Measurements from ENCODE around the gene MBOAT1.

MBOAT1 gene

DNA sequence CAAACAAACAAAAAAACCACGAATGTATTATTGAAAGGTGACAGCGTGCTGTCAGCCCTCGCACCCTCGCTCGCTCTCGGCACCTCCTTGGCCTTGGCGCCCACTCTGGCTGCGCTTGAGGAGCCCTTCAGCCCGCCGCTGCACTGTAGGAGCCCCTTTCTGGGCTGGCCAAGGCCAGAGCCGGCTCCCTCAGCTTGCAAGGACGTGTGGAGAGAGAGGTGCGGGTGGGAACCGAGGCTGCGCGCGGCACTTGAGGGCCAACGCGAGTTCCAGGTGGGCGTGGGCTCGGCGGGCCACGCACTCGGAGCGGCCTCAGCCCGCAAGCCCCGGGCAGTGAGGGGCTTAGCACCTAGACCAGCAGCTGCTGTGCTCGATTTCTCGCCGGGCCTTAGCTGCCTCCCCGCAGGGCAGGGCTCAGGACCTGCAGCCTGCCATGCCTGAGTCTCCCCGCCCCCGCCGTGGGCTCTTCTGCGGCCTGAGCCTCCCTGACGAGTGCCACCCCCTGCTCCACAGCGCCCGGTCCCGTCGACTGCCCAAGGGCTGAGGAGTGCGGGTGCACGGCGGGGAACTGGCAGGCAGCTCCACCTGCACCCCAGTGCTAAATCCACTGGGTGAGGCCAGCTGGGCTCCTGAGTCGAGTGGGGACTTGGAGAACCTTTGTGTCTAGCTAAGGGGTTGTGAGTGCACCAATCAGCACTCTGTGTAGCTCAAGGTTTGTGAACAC is 20.9 kb upstream of the MBOAT1 start:
- DNase-seq (ENCODE audit: low read depth in 2 of 2), result no peak

DNA sequence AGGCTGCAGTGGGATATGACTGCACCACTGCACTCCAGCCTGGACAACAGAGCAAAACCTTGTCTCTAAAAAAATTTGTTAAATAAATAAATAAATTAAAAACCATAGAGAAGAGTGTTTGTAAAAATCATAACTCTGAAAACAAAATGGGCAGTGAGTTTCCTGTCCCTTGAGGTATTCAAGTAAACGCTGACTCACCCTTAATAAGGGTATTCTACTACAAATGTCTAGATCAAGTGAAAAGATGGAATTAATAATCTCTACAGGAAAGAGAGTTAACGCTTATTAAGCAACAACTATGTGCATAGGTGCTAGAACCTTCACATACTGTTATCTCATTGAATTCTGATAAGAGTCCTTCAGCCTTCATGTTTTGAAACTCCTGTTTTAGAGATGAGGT is 19.9 kb upstream of the MBOAT1 start:
- DNase-seq (ENCODE audit: low read depth in 2 of 2), result no peak

DNA sequence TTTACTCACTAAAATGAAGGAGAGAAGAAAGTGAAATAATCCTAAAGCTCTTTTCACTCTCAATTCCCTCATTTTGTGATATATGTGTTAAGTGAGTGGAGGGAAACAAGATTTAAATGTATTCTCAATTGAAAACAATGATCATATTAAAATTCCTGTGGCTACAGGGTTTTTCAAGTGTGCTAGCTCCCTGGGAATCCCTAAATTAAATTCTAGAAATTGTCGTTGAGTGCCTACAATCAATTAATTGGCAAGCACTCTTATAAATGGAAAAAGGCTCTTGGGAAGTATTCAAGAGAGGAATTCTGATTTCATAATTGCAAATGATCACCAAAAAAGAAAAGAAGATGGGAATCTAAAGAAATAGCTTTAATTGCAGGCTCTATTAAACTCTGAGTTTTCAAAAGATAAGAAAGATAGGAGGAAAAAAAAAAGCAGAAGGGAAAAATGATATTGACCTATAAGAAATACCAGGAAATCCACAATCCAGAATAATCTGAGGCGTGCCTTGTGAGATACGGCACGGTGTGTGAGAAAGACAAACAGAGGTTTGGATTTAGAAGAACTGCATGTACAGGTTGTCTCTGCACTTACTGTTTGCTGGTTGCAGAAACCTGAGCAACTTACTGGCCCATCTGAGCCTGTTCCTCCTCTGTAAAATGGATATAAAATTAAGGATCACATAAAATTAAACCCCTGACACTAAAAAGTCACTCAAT is 18.3 kb upstream of the MBOAT1 start:
- DNase-seq (ENCODE audit: low read depth in 2 of 2), result no peak

DNA sequence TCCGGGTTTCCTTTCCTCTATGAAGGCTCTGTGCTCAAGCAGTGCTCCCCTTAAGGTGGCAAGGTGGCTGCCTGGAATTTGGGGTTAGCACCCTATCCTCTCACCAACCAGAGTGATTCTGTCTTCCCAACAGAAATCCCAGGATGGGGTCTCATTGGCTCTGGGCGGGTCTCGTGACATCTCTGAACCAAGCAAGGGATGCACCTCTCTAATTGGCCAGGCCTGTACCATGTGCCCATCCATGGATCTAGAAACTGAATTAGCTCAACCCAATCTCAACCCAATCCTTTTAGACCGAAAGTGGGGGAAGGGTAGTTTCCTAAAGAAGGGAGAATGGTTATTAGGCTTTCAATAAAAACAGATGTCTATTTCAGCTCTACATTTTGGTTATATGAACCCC is 17.6 kb upstream of the MBOAT1 start:
- DNase-seq (ENCODE audit: low read depth in 2 of 2), result no peak

DNA sequence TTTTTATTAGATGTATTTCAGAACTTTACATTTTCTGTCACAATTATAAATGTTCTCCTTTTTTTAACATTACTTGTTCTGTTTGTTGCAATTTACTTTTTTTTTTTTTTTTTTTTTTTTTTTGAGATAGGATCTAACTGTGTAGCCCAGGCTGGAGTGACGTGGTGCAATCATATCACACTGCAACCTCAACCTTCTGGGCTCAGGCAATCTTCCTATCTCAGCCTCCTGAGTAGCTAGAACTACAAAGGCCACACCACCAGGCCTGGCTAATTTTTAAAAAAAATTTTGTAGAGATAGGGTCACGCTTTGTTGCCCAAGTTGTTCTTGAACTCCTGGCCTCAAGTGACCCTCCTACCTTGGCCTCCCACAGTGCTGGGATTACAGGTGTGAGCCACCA is 15.1 kb upstream of the MBOAT1 start:
- DNase-seq (ENCODE audit: low read depth in 2 of 2), result no peak

DNA sequence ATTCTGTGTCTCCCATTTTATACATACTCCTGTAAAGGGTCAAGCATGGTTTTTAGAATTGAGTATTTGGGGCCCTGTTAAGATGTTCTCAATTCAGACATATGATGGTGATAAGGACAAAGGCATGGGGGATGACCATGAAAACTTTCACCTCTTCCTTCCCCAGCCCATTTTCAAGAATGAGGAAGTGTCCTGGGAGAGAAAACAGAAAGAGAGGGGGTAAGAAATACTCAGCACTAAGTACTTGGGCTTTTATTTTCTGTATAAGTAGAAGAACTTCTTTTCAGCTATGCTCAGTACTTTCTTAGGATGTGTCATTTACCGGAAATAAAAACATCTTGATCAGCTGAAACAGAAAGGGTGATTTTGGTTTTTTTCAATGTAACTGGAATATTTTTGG is 10.9 kb upstream of the MBOAT1 start:
- no peak for DNase-seq (ENCODE audit: low read depth in 2 of 2)

DNA sequence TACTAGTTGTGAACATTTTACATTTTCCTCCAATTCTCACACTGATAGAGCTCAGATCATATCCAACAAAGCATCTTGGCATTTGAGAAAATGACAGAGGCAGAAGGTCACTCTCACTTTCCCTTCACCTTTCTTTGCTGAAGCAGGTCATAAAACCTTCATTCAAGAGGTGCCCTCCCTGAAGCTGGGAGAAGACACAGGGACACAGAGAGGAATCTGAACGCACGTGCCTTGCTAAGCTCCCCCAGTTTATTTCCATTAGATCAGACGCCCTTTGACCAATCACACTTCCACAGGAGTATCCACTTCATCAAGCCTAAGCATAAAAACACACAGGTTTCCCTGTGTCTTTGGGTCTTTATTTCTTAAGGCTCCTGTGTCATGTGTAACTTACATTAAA is 9.2 kb upstream of the MBOAT1 start:
- DNase-seq (ENCODE audit: low read depth in 2 of 2), result no peak

DNA sequence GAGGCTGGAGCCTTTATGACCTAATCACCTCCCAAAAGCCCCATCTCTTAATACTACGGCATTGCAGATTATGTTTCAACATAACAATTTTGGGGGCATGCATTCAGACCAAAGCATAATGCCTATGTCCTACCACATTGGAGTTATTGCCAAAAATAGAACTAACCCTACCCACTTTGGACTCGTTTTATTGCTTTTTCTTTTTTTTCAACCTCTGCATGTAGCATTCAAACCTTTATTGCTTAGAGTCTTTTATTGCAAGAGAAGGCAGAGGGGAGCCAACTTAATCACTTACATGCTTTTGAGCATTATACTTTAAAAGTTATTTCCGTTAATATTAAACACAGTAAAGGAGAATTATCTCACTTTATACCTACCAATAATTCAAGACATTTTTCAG is 8.1 kb upstream of the MBOAT1 start:
- DNase-seq (ENCODE audit: low read depth in 2 of 2), result no peak

DNA sequence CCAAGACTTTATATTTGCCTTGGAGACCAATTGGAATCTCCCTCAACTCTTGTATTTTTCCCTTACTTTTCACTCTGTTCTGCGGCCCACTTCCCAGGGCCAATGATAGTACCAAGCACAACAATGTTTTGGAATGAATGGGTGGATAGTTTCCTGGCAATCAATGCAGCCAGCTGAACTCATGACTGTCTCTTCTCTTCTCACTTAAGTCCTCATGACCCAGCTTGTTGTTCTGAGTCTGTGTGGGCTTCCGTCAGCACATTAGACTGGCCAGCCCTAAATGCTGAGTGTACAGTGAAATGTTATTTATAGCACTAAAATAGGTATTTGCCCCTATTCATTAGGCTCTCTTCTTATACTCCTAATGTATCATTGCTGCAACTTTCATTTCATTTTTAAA is 5.6 kb upstream of the MBOAT1 start:
- no peak for DNase-seq (ENCODE audit: low read depth in 2 of 2)

DNA sequence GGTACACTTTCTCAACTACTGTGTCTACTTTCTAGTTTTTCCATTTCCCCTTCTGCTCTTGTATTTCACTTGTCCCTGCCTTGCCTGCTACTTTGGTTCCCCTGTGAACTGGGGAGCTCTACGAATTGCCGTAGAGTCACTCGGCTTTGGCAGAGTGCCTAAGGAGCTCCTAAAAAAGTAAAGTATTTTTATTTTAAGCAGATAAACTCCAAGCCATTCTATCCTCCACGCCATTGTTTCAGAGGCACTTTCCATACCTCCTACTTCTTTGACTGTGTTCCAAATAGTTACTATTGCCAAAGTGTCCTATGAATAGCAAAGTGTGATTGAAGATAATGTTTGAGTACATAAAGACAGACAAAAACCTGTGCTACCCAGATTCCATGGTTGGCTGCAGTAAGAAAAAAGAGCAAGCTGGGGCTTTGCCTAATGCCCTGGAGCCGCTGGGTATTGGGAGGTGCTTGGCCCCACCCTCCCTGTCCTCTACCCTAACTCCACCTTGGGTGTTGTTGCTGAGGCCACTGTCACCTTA is 5.1 kb upstream of the MBOAT1 start:
- no peak for DNase-seq (ENCODE audit: low read depth in 2 of 2)

DNA sequence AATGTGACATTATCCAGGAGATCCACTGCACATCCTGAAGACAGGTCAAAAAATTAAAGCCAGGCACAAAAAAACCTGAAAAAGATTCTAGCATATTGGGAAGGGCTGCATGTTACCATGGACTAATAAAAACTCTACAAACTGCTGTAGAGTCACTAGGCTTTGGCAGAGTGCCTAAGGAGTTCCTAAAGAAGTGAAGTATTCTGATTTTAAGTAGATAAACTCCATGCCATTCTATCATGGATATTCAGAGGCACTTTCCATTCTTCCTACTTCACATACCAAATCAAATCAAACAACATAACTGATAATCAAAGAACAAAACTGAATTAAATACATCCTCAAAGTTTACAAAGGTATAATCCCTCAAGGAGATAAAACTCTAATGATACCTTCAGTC is 3.0 kb upstream of the MBOAT1 start:
- no peak for DNase-seq (ENCODE audit: low read depth in 2 of 2)

DNA sequence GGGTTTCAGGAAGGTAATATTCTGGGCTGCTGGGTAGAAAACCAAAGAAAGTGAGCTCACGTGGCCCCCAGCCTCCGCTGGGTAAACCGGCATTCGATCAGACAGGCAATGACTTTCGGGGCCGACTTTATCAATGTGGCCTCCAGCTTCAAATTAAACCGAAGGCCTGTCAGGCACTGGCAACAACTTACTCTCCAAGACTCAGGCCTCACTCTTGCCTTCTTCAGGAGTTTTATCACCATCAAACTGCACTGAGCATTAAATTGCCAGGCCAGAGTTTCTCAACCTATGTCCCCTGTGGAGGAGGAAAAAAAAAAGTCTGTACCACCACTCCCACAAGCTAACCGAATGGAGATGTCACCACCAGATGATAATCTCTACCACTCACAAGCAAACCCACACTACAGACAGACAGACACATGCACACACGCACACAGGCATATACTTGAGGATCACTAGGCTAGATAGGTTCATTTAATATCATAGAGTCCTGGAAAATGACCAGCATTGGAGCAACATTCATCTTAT is 1.1 kb upstream of the MBOAT1 start:
- DNase-seq (ENCODE audit: low read depth in 2 of 2), result no peak

DNA sequence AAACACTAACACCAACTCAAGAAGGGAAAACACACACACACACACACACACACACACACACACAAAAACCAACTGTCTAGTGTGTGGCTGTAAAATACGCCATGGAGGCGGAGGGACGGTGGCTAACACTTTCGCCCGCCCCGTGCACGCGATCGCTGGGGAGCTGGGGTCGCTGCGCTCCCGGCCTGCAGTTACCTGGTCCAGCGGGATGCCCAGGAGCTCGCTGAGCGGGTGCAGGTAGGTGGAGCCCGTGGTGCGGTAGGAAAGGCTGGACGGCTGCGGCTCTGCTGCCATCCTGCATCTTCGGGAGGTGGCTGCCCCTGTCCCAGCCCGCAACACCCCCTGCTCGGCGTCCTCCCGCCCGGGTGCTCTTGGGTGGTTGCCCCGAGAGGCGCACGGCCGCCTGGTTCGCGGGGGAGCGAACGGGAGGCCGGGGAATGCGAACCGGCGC is 303 bp downstream of the MBOAT1 start:
- no peak for DNase-seq (ENCODE audit: low read depth in 2 of 2)

DNA sequence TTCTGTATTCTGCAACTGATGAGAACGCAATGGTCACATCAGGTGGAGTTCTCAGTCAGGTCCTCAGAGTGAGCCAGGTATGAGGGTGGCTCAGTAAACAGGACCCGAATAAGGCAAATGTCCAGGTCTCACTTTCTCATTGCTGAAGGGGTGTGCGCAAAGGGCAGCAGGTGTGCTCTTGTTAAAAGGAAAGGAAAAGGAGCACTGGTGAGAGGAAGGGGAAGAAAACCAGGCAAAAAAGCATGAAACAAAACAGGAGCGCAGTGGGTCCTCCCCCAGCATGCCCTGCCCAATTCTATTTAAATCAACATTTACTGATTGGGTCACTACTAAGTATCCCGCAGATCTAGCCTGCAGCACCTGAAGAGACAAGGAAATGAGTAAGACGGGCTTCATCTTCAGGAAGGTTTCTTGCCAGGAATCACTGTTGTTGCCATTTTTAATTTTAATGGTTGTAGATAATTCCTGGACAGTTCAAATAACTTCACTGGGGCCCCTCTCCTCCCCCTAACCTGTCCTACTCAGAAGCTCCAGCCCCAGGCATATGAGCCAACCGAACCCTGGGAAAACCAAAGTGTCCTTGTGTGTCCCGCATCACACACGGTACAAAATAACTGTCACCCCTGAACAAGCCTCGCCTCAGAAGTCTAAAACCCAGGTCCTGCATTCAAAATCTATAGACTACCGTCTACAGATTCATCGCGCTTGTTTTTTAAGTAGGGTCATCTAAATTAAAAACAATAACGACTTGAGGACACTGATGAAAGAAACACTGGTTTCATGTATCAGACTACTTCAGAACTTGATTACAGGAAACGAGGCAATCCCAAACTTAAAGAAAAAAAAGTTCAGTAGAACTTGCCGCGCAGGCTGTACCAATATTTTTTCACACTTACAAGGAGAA is 980 bp downstream of the MBOAT1 start:
- no peak for DNase-seq (ENCODE audit: low read depth in 2 of 2)

DNA sequence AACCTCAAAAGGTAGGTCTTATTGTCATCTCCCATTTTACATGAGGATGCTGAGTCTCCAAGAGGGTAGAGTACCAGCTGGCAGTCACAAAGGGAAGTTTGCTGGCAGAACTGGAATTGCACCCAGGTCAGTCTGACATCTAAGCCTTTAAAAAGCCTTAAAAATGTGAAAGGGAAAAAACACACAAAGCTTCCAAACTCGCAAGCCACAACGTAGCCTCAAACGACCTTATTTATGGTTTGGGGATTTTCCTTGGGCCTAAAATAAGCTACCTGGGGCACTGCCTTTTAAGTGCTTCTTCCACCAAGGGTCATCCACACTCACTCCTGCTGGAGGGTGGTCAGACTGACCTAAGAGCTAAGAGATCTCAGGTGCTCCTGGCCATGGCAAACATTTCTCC is 2.1 kb downstream of the MBOAT1 start:
- DNase-seq (ENCODE audit: low read depth in 2 of 2), result no peak

DNA sequence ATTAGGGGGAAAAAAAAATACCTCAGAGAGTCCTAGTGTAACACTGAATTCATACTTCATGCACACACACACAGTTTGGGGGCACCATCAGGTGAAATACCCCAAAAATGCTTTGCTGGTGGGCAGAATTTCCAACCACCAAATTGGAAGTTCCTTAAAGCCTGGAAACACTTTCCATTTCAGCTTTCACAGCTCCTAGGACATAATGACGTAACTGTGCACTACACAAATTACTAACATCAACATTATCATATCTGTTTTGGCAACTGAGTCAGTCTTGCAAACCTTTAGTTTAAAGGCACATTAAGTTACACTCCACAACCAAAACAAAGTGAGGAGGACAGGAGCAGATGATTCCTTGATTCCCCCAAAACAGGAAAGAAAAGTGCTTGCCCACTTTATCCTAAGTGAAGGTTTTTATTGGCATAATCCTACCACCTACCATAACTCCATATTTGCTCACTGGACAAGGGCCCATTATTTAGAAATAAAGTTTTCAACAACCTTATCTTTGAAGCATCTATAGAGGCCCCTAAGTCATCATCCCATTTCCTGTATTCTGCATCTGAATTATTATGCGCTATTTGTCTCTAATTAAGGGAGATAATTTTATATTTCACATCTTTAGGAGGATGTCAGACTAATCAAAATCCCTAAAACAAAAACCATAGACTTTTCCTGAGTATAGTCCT is 3.4 kb downstream of the MBOAT1 start:
- no peak for DNase-seq (ENCODE audit: low read depth in 2 of 2)

DNA sequence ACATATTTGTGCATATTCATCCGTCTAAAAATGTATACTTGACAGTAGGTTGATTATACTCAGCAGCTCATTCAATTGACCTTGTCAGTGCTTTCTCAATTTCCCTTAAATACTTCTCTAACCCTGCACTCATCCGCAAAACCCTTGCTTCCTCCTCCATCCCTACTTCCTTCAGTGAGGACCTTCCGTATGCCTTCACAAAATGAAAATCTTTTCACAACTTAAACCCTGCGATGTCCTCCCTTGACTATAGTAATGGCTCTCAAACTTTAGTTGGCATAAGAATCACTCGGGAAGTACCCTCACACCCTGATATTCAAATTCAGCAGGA is 5.2 kb downstream of the MBOAT1 start:
- no peak for DNase-seq (ENCODE audit: low read depth in 2 of 2)

DNA sequence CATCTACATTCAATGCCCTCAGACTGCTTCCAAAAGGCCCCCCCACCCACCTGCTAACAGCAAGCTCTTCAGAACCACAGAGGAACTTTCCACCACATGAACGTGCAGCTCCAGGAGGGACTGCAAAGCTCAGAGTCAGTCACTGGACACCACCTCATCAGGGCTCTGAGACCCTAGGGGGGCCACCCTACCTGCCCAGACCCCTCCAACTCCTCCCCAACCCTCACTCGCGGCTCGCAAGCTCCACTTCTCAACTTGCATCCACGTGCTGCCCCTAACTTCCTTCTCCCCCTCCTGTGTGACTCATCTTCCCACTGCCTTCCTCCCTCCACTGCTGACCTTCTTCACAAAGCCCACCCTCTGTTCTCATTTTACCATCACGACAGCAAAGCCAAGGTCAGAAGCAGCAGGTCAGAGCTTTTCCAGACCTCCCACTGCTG is 6.5 kb downstream of the MBOAT1 start:
- DNase-seq (ENCODE audit: low read depth in 2 of 2), result no peak

DNA sequence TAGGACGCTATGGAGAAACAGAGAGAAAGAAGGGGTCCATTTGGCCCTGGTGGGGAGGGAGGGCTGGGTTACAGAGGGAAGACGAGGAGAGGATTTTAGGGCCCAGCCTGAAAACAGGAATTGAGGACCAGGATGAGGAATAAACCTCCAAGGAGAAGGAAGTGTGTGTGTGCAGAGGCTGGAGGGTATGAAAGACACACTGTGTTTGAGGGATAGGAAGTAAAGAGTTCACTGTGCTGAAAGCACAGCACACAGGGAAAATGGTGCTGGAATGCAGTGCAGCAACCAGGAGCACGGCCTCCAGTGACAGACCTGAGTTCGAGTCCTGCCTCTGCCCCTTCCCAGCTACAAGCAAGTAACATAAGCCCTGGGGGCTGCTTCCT is 7.8 kb downstream of the MBOAT1 start:
- DNase-seq (ENCODE audit: low read depth in 2 of 2), result no peak

DNA sequence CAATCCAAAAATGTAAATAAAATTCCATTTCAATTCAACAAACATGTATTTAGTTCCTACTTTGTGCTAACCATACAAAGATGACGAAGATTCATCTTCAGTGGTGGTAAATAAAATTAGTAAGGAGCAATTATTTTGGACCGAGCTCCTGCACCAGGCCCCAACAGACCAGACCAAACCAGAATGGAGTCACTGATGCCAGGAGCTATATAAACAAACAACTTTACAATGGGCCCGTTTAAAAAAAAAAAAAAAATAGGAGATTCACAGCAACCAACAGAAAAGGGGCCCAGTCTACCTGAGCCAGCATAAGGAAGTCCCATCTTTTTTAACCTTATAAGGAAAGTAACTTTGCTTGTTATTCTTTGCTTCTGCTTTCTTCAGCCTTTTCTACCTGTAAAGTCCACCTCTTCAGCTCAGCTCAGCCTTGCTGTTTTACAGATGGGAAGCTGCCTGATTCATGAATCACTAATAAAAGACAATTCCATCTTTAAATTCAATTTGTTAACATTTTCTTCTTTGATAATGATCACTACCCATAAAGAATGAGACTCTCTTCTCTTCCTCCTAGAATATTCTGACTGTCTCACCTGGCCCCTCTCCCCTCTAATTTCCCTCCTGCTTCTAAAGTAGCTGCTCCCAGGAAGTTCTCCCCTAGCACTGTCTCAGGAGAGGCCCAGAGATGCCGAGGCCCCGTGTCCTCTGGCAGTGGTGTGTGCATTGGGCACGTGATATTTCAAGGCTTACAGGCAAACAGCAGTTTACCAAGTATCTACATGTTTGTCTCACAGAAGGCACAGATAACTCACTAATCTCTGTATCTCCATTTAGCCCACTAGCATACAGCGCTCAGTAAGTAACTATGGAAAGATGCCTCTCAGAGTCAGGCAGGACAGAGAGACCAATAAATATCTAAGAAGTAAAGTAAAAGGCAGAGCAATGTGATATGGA is 8.4 kb downstream of the MBOAT1 start:
- DNase-seq (ENCODE audit: low read depth in 2 of 2), result no peak
